Keratinocyte (primary cell): Measurements from ENCODE around the gene EXT2. TPM values are rescaled to one million over a fixed set of nuclear protein-coding genes. Genes with fewer than 3 reads are reported as not detected.

ENCODE experiments used
- DNase-seq: peaks from one replicate; pipeline ENCODE4 v3.0.0-alpha.2; 2011; ENCODE audit warnings: low read depth, missing footprints, low spot score
- FAIRE-seq: peaks from 2 replicates; lab custom pipeline; 2011; peaks lifted over from hg19 to GRCh38; lab: Jason Lieb, UNC
- H2AFZ ChIP-seq: 2 replicates; pipeline ENCODE4 v1.6.0; 2012; ENCODE audit warnings: low read length, control low read depth, inconsistent platforms; ENCODE audit not compliant: control insufficient read depth
- H3K27ac ChIP-seq: 2 replicates; pipeline ENCODE4 v1.5.1; 2011; ENCODE audit warnings: low read length; ENCODE audit not compliant: control insufficient read depth, insufficient read depth
- H3K27me3 ChIP-seq: 3 replicates; pipeline ENCODE4 v1.6.0; 2011; ENCODE audit warnings: low read length; ENCODE audit not compliant: control insufficient read depth, insufficient read depth; ENCODE audit errors: extremely low read depth
- H3K36me3 ChIP-seq, 2 experiments: 2 replicates in 1 of 2; 3 replicates in 1 of 2; pipeline ENCODE4 v1.5.1; 2011; ENCODE audit warnings: low read length in 2 of 2, mild to moderate bottlenecking in 1 of 2; ENCODE audit not compliant: control insufficient read depth in 2 of 2, insufficient read depth in 2 of 2; ENCODE audit errors: extremely low read depth in 1 of 2
- H3K4me1 ChIP-seq: 3 replicates; pipeline ENCODE4 v1.5.1; 2011; ENCODE audit warnings: low read length; ENCODE audit not compliant: control insufficient read depth, insufficient read depth; ENCODE audit errors: extremely low read depth
- H3K4me2 ChIP-seq: 3 replicates; pipeline ENCODE4 v1.6.0; 2011; ENCODE audit warnings: low read depth, low read length; ENCODE audit not compliant: control insufficient read depth, insufficient read depth; ENCODE audit errors: extremely low read depth
- H3K4me3 ChIP-seq, 3 experiments: fragments of 200-600 bp in 1 of 3; sonication (generic) in 1 of 3; 2 replicates in 2 of 3; 3 replicates in 1 of 3; pipeline ENCODE4 v1.5.1; 2011 to 2016; ENCODE audit warnings: low read length in 3 of 3, mild to moderate bottlenecking in 3 of 3, control low read depth in 2 of 3, inconsistent platforms in 1 of 3, low read depth in 1 of 3, mixed read lengths in 1 of 3, mixed run types in 1 of 3, moderate library complexity in 1 of 3; ENCODE audit not compliant: control insufficient read depth in 2 of 3, insufficient read depth in 2 of 3; ENCODE audit errors: extremely low read depth in 1 of 3
- H3K79me2 ChIP-seq: 2 replicates; pipeline ENCODE4 v1.6.0; 2012; ENCODE audit warnings: low read length; ENCODE audit not compliant: control insufficient read depth, insufficient read depth
- H3K9ac ChIP-seq: 3 replicates; pipeline ENCODE4 v1.6.0; 2011; ENCODE audit warnings: low read length; ENCODE audit not compliant: control insufficient read depth, insufficient read depth; ENCODE audit errors: extremely low read depth
- H3K9me1 ChIP-seq: 3 replicates; pipeline ENCODE4 v1.6.0; 2011; ENCODE audit warnings: low read length; ENCODE audit not compliant: control insufficient read depth, insufficient read depth; ENCODE audit errors: extremely low read depth
- H3K9me3 ChIP-seq: 2 replicates; pipeline ENCODE4 v1.5.1; 2012; ENCODE audit warnings: low read depth, low read length; ENCODE audit not compliant: control insufficient read depth
- H4K20me1 ChIP-seq: 3 replicates; pipeline ENCODE4 v1.6.0; 2011; ENCODE audit warnings: low read length; ENCODE audit not compliant: control insufficient read depth, insufficient read depth; ENCODE audit errors: extremely low read depth
- EZH2 ChIP-seq: IDR thresholded peaks from one replicate; pipeline ENCODE4 v1.6.1; 2012; ENCODE audit warnings: inconsistent platforms, mild to moderate bottlenecking, low read length, moderate library complexity
- dilution Hi-C: fragments of 300-500 bp; cut with MboI; formaldehyde crosslinking; loops from one replicate; pipeline ENCODE4 v1.7.0; 2020; ENCODE audit warnings: low sequenced_read_pairs; ENCODE audit not compliant: extremely low pct_ligation_motif_present
- polyA plus RNA-seq, 5 experiments: library from polyadenylated mRNA; depleted of rRNA in 3 of 5; stranded (reverse) in 3 of 5; stranded (forward) in 1 of 5; unstranded in 1 of 5; fragments of >200 nt; gene quantifications; 1 replicate in 1 of 5; 2 replicates in 3 of 5; 3 replicates in 1 of 5; pipeline versions ENCODE4 v1.2.1 to v1.2.3, GENCODE V29; 2011 to 2012; ENCODE audit warnings: missing spikeins in 2 of 5, low read depth in 1 of 5, low replicate concordance in 1 of 5
- TF ChIP-seq, protein P1 (sequence below), 3 experiments: IDR thresholded peaks in 1 of 3; conservative IDR thresholded peaks in 1 of 3; optimal IDR thresholded peaks in 1 of 3; 2 replicates in 2 of 3; 3 replicates in 1 of 3; pipeline versions ENCODE3 to v1.5.1; 2011; ENCODE audit warnings: low read length in 3 of 3, mild to moderate bottlenecking in 3 of 3, moderate library complexity in 2 of 3, control low read depth in 1 of 3, inconsistent platforms in 1 of 3; ENCODE audit not compliant: insufficient read depth in 2 of 3; ENCODE audit errors: extremely low read depth in 1 of 3

The EXT2 gene
- polyA plus RNA-seq, 1 donor (not counting 4 experiments of a cell fraction or from before 2014, with no cell fraction given): 148 TPM

DNA sequence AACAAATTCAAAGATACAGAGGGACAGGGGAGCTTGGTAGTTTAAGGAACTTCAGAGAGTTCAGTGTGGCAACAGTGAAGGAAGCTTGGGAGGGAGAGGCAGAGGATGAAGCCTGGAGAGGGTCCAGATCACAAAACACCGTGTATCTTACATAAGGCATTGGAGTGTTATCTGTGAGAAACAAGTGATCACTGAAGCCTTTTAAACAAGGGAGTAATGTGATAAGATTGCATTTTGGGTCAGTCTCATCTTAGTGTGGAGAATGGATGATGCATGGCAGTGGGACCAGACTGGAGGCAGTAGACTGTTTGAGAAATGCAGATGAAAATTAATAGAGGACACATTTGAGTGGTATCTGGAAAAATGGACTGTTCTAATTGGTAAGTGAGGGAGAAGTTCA lies 79.4 kb downstream of the EXT2 start:
- Histone ChIP-seq H3K4me1 (no peaks in the 10 kb centered on the region), H3K4me2 (no peak overlapping the region), H4K20me1 (no peaks in the 10 kb centered on the region), H3K4me3 (no peak overlapping the region), H3K9me3 (no peaks in the 10 kb centered on the region), H3K36me3 (peaks cover 0 to 7% of the 10 kb centered on the region in 2 experiments), H3K79me2 (peaks cover 6% of the 10 kb centered on the region), H3K27me3 (no peaks in the 10 kb centered on the region), H3K27ac (no peak overlapping the region), H3K9me1 (no peaks in the 10 kb centered on the region), H2AFZ (no peak overlapping the region), H3K9ac (no peak overlapping the region)
- dilution Hi-C loops: no loop called here
- no peak for DNase-seq
- FAIRE-seq: no peak
- no peak for TF ChIP-seq EZH2
- TF ChIP-seq, protein P1, sequence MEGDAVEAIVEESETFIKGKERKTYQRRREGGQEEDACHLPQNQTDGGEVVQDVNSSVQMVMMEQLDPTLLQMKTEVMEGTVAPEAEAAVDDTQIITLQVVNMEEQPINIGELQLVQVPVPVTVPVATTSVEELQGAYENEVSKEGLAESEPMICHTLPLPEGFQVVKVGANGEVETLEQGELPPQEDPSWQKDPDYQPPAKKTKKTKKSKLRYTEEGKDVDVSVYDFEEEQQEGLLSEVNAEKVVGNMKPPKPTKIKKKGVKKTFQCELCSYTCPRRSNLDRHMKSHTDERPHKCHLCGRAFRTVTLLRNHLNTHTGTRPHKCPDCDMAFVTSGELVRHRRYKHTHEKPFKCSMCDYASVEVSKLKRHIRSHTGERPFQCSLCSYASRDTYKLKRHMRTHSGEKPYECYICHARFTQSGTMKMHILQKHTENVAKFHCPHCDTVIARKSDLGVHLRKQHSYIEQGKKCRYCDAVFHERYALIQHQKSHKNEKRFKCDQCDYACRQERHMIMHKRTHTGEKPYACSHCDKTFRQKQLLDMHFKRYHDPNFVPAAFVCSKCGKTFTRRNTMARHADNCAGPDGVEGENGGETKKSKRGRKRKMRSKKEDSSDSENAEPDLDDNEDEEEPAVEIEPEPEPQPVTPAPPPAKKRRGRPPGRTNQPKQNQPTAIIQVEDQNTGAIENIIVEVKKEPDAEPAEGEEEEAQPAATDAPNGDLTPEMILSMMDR (optimal IDR thresholded peaks at IDR 0.05 in 1 of 3, IDR thresholded peaks at IDR 0.05 in 1 of 3, conservative IDR thresholded peaks at IDR 0.05 in 1 of 3; ENCODE audit: extremely low read depth in 1 of 3, insufficient read depth in 2 of 3, low read length in 3 of 3): no peak

DNA sequence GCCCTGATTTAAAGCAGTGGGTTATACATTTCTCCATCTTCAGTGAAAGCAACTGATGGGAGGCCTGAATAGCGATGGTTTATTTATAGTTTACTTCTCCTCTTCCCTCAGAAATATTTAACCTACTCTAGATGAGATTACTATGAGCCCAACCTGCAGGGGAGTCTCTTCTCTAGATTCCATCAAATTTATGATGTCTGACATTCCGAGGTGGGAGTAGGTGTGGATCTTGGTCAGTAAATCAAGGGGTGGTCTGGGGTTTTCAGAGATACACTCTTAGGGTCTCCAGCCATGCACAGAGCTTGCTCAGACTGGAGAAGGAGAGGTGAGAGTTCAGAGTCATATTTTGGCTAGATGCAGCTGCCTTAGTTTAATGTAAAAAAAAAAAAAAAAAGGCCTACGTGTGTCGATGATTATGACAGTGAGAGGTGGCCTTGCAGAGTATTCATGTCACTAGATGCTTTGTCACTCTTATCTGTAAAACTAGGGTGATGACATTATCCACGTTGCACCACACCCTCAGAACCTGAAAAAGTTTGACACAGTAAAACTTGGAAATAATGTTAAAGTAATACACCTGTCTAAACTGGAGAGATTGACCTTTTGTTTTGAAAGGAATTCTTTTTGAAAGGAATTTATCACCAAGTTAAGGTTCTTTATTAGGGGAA lies 81.2 kb downstream of the EXT2 start:
- Histone ChIP-seq H3K4me1 (no peaks in the 10 kb centered on the region), H3K9ac (no peak overlapping the region), H3K4me3 (no peak overlapping the region), H3K4me2 (no peak overlapping the region), H2AFZ (no peak overlapping the region), H3K27me3 (no peaks in the 10 kb centered on the region), H3K9me1 (no peaks in the 10 kb centered on the region), H3K36me3 (peaks cover 0 to 7% of the 10 kb centered on the region in 2 experiments), H3K9me3 (no peaks in the 10 kb centered on the region), H3K79me2 (peaks cover 8% of the 10 kb centered on the region), H3K27ac (no peak overlapping the region), H4K20me1 (no peaks in the 10 kb centered on the region)
- DNase-seq (no peak), FAIRE-seq (no peak)
- TF ChIP-seq, protein P1 (optimal IDR thresholded peaks at IDR 0.05 in 1 of 3, IDR thresholded peaks at IDR 0.05 in 1 of 3, conservative IDR thresholded peaks at IDR 0.05 in 1 of 3; ENCODE audit: extremely low read depth in 1 of 3, insufficient read depth in 2 of 3, low read length in 3 of 3): no peak
- no peak for TF ChIP-seq EZH2
- dilution Hi-C loops: no loop called here
